NOMO-1 treated with DMSO at 0.1 percent for 48 hours (cell line): ENCODE results near the gene GCHFR.

Source experiments
- DNase-seq: peaks from one replicate; lab custom pipeline; 2025; ENCODE audit not compliant: unreplicated experiment; lab: John Stamatoyannopoulos, UW

Gene GCHFR

DNA sequence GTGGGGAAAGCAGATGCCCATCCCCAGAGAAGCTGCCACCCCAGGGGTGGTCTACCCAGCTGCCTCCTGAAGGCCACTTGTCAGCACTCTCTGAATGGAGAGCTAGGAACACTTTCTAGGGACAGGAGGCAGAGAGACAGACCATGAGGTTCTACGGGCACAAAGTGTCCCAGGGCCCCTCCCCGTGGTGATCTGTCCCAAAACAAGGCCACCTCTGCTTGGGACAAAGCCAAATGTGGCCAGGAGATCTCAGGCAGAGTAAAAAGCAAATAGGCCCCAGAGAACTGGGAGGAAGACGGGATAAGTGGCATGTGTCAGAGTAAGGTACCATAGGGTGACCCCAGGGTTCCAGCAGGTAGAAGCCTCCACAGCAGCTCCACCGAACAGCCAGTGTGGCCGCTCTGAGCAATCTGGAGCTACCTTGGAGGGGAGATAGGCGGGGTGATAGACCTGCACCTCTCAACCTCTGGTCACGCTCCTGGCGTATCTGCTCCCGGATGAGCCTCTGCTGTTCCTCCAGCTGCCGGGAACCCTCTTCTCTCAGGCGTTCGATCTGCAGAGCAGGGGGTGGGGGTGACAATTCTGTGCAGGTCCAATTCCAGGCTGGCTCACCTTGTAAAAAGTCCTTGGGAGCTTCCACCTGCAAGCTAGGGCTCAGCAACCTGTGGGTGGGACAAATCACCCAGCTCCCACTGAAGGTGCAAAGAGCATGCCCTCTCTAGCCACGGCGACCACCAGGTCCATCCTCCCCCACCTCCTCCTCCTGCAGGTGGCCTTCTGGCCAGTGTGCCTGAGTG is 12.1 kb downstream of the GCHFR start:
- DNase-seq: no peak

DNA sequence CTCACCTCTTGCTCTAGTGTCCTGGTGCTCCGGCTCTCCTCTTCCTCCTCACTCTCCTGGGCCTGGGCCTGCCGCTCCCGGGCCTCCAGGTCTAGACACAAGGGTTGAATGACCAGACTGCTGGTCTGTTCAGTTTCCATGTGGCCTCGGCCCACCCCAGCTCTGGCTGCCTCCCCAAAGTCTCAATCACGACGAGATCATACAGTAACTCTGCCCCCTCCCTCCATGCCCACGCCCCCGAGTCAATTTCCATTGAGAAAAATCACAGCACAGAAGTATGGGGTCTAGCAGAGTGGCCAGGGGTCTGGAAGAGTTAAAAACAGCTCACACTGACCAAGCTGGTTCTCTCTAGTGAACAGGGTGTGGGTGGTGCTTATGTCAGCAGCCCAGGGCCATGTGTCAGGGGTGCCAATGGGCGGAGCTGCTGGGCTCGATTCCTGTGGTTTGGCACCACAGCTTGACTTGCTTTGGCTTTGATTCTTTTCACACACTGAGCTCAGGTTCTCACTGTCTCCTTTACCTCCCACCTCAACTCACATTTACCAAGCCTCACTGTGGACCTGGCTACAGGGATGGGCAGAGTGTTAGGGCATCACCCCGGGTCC is 12.8 kb downstream of the GCHFR start:
- no peak for DNase-seq

DNA sequence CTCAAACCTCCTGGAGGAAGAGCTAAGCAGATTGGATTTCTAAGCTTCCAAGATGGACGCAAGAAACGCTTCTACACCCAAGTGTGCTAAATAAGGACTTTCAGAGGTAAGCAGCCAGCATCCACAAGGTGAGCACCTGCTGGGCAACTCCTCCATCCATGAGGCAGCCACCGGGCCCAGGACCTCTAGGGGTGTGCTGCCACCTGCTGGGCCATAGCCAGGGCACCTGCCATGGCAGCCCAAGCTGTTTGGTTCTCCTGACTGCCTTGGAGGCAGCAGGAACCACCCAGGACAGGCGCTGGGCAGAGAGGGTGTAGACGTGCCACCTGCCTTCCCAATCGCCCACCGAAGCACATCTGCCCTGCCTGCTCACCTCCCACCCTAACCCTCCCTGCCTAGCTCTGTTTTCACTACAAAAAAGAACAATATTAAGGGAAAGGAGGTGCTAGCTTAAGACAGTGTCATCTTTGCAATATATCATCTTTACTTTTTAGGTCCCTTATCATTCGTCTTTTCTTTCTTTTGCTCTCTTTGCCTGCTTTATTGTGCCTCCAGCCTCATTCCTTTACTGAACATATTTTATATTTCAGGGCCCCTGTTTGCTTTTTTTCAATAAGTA is 18.9 kb downstream of the GCHFR start:
- DNase-seq: peak; percentile 15

DNA sequence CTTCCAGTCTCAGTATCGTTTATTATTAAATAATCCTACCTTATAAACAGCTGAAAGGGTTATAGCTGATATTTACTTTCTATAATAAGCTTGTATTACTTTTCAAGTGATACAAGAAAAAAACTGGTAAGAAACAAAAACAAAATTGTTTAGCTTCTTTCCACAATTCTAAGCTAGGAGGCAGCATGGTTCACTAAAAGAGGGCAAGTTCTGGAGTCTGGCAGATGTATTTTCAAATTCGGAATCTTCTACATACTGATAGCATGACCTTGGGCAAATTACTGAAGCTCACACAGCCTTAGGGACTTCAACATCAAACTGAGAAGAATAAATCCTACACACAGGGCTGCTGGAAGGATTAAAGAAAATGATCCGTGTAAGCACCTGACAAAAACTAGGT is 21.3 kb downstream of the GCHFR start:
- DNase-seq: no peak

DNA sequence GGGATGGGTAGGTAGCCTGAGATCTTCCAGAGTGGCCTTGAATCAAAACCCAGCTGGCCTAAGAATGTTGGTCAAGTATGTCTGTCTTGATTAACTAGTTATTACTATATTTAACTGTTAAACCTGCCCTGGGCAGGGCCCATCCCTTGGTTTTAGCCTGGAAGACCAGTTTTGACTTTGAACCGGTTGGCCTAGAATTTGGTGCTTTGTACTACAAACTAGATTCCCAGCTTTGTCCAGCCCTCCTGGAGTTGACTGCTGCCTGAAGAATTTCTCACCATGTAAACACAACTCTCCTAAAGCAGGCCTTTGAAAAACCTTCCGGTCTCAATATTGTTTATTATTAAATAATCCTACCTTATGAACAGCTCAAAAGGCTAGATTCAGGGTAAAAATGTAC is 21.9 kb downstream of the GCHFR start:
- no peak for DNase-seq

DNA sequence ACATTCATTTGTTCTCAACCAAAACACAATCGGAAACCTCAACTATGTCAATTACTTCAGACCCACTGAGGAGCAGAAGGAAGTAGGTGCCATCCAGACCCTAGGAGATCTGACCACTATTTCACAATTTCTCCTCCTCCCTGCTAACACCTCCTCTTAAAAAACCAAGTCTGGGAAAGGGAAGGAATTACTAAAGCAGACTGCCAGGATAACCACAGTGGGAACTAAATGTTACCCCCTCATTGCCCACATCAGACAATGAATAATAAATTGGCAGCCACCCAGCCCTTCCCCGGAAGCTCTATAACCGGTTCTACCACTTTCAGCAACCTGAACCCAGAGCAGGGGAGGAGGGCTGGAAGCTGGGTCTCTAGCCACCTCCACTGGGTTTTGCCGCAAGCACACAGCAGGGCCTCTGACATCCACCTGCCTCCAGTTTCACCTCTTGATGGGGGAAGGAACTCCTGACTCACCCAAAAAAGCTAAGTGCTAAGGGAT is 23.5 kb downstream of the GCHFR start:
- DNase-seq: peak; percentile 43

DNA sequence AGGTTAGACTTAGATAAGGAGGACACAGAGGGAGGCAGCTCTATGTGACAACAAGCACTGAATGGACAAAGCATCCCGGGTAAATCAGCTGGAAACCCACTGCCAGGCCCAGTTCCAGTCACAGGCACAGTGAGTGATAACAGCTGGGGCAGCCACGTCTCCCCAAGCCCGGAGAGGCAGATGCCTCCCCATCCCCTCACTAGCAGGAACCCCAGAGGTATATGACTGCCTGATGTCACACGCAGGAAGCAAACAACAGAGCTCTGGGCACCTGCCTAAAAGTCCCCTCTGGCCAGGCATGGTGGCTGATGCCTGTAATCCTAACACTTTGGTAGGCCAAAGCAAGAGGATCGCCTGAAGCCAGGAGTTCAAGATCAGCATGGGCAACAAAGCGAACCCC is 24.1 kb downstream of the GCHFR start:
- DNase-seq: no peak

DNA sequence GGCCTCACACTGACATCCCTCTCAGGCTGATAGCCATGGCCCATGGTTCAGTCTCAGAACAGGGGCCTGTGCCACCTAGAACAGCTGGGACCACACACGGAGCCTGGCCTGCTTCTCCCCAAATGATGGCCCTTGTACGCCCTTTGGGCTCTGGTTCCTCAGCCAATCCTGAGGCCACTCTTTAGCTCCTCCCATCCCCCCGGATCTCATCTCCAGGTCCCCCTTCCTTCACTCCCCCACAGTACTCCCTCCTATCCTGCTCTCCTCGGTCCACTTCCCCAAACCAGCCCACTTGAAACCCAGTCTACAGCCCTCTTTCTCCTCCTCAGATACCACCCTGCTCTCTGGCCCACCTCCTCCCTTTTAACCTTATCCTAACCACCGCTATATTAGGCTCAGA is 25.3 kb downstream of the GCHFR start:
- DNase-seq: no peak

DNA sequence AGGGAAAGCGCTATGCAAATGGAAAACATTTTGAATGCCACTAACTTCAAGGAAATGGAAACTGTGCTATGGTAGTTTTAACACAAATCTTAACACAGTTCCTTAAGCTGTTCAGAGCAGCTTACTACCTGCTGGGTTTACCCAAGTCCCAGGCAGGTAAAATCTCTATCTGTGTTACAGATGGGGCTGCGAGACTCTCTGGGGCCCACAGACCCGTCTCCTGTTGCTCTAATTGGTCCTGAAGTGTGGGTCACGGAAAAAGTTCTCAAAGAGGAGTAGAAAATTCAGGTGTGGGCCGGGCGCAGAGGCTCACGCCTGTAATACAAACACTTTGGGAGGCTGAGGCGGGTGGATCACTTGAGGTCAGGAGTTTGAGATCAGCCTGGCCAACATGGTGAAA is 26.1 kb downstream of the GCHFR start:
- DNase-seq: no peak

DNA sequence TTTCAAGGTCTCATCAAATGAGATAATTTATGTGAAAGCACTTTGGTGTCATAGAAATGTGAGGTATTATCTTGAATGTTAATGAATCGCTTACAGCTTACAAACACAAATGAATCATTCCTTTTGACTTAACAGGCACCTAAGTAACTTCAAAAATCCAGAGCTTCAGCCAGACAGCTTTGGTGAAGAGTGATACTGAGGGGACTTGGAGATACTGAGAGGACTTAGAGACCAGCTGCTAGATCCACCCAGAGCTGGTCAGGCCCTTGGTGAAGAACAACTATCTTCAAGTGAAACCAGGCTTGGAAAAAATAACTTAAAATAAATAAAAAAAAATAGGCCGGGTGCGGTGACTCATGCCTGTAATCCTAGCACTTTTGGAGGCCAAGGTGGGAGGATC is 26.9 kb downstream of the GCHFR start:
- DNase-seq: no peak

DNA sequence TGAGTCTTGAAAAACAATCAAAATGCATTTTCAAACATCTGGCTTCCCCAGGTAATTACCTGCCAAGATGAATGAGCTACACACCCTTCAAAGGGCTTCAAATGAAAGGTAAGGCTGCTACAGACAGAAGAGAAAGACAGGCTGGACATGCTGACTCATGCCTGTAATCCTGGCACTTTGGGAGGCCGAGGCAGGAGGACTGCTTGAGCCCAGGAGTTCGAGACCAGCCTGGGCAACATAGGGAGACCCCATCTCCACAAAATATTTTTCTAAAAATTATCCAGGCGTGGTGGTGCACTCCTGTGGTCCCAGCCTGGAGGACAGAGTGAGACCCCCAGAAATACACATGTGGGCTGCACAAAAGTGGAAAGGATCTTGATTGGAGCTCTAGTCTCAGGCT is 28.5 kb downstream of the GCHFR start:
- DNase-seq: no peak

DNA sequence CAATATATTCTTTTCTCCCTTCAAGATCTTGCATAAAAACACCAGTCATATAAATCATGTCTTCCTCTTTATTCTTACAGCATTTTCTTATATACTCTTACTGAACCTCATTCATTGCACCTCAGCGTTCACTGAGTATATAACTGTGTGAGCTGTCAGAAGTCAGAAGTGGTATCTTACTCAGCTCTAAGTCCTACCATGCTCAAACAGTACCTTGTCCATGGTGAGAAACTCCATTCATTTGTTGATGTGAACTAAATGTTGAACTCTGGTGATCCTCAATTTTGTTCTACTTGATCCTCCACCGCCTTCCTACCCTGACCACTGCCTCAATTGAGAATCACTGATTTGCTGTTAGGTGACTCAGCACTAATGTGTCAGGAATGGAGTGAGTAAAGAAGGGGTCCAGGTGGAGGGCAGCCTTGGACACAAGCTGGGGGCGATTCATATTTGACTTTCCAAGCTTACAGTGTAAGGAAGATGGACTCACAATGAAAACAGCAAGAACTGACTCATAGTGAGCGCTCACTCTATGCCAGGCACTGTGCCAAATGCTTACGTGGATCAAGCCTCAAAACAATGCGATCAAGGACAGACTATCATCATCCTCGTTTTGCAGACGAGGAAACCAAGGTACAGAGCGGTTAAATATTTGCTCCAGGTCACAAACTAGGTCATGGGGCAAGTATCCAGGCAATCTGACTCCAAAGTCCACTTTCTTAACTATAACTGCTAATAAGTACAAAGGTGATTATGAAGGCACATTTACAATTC is 29.5 kb downstream of the GCHFR start:
- DNase-seq: no peak

DNA sequence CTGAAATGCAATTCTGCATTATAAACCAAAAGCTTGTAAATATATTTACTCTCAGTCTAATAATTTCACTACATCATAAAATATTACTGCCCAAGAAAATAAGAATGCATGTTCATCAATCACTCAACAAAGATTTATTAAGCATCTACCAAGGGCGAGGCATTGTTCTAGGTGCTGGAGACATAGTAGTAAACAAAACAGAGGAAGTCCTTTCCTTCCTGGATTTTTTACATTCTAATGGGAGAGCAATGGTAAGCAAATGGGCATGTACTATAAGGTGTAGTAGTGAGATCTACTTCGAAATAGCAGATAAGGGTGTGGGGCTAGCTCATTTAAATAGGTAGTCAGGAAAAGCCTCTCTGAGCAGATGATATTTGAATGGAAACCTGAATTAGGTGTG is 32.2 kb downstream of the GCHFR start:
- no peak for DNase-seq

DNA sequence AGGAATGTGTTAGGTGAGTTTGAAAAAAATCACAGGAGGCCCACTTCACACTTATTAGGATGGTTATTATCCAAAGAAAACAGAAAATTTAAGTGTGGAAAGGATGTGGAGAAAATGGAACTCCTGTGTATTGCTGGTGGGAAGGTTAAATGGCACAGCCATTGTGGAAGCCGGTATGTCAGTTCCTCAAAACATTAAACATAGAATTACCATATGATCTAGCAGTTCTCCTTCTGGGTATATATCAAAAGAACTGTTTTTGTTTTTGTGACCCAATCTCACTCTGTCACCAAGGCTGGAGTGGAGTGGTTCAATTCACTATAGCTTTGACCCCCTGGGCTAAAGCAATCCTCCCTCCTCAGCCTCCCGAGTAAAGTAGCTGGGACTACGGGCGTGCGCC is 32.6 kb downstream of the GCHFR start:
- no peak for DNase-seq

DNA sequence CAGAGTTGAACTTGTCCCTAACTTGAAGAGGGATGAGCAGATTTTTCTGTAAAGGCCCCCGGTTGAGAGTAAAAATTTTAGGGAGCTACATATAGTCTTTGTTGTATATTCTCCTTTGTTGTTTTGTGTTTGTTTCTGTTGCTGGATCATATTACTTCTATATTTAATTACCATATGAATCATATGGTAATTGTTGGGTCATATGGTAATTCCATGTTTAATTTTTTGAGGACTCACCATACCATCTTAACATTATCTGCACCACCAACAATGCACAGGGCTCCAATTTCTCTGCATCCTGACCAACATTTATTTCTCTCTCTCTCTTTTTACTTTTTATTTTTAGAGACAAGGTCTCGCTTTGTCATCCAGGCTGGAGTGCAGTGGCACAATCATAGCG is 35.7 kb downstream of the GCHFR start:
- no peak for DNase-seq

DNA sequence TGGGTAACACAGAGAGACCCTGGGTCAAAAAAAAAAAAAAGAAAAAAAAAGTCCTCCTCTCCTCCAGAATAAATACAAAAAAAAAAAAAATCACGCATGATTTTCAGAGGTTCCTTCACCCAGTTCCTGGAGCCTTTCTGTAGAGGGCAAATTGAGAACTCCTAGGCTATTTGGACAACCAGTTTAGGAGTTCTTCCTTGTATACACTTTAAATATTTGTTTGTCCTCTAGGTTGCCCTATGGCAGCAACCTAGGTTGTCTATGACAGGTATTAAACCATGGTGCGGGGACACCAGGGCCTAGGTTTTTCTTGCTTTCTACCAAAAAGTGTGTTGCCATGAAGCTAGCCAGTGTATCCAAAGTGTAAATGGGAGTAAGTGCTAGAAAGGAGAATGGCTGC is 39.2 kb downstream of the GCHFR start:
- no peak for DNase-seq

DNA sequence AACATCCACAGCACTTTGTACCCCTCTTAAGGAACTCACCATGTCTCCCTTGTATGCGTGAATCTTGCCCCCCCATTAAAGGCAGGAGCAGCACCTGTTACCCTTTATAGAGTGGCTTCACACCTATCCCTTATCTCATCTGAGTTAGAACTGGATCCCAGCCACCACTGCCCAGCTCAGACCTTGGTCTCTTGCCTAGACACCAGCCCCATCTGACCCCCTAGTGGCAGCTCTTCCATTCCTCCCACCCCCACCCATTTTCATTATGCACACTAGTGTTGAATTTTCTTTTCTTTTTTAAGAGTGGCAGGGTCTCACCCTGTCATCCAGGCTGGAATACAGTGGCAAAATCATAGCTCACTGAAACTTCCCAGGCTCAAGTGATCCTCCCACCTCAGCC is 39.8 kb downstream of the GCHFR start:
- no peak for DNase-seq

DNA sequence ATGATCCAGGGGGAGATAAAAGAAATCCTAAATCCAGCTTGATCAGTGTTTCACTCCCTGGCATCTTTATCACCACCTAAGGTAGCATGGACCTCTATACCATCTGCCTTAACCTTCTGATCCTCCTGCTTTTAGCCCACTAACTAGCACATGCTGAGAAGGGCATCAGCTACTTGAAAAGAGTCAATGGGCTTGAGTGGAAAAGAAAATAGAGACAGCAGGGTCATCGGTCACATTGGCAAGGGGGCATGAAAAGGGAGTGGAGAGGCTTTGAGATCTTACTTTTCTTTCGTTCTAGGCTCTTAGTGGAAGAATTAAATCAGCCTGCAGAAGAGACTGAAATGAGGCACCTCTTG is 42.8 kb downstream of the GCHFR start:
- no peak for DNase-seq

DNA sequence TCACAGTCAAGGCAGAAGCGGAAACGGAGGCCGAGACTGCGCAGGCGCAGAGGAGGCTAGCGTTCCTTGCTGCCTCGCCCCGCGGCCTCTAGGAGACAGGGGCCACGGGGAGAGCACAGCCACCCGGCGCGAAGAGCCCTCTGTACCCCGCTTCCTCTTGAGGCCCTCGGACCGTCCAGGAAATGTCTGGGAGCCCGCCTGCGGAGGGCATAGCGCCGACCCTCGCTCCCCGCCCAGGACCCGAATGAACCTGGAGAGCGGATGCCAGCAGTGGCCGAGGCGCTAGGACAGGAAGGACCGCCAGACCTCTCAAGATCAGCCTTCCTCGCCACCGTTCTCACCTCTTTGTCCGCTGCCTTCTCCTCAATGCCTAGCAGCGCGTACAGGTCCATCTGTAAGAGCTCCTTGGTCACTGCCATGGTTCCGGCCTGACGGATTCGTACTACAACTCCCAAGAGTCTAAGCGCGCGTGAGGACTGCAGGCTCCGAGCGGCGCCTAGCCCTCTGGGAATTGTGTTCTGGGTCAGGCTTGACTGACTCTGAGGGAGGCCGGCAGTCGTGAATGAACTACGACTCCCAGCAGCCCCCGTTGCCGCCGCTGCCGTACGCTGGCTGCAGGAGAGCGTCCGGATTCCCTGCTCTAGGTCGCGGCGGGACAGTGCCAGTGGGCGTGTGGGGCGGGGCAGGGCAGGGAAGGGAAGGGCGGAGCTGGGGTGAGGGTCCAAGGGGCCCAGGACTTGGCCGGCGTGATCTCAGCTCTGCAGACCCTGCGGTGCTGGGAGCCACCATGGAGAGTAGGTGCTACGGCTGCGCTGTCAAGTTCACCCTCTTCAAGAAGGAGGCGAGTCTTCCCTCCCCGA is 43.4 kb downstream of the GCHFR start, which contains the start of the genes DNAJC17 and ZFYVE19:
DNAJC17 (minus strand) TSS at position 446 of the 860 bp plus-strand sequence; CDS start at position 419, 27 bp downstream.
ZFYVE19 (plus strand) TSS at position 62 of the 860 bp plus-strand sequence; CDS start at position 563, 501 bp downstream.
- DNase-seq: peak; percentile 98

DNA sequence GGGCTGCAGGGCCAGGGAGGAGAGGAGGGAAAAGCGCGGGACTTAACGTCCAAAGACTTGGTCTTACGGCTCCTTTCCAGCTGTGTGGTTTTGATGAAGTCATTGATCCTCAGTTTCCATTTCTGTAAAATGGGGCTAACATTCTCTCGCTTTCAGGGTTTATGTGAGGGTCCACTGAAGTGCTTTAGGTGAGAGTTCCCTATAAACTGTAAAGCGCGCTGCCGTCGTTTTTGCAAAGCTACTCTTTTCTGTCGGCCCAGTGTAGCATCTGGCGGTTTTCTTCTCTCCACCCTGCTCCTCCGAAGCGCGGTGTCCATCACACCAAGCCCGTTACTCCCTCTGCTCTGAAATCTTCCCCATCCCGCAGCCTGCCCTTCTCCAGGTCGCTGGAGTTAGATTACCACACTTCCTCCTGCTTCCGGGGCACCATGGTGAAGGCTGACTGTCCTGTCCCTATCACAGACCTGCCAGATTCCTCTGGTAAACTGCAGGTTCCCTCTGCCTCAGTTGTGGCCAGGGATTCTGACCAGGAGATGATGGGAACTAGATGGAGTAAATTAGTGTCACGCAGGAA is 44.1 kb downstream of the GCHFR start:
- no peak for DNase-seq
